Esophagus squamous epithelium (tissue), 4 donors: ENCODE data around the gene P2RX6.

Experiments
- POLR2A ChIP-seq, 4 donors: fragments of 450-650 bp; IDR thresholded peaks; one replicate each; pipeline ENCODE4 v1.6.1; 2017; ENCODE audit warnings: antibody characterized with exemption in 4 of 4, mild to moderate bottlenecking in 4 of 4, moderate library complexity in 3 of 4
- TF ChIP-seq, protein P1 (sequence below), 6 experiments: fragments of 450-650 bp in 4 of 6; fragments of 200-600 bp in 2 of 6; sonication (generic) in 2 of 6; IDR thresholded peaks; one replicate each; pipeline ENCODE4 v1.5.1; 2016 to 2019; ENCODE audit warnings: antibody characterized with exemption in 6 of 6, mild to moderate bottlenecking in 4 of 6, moderate library complexity in 4 of 6

- TF ChIP-seq, protein P1, sequence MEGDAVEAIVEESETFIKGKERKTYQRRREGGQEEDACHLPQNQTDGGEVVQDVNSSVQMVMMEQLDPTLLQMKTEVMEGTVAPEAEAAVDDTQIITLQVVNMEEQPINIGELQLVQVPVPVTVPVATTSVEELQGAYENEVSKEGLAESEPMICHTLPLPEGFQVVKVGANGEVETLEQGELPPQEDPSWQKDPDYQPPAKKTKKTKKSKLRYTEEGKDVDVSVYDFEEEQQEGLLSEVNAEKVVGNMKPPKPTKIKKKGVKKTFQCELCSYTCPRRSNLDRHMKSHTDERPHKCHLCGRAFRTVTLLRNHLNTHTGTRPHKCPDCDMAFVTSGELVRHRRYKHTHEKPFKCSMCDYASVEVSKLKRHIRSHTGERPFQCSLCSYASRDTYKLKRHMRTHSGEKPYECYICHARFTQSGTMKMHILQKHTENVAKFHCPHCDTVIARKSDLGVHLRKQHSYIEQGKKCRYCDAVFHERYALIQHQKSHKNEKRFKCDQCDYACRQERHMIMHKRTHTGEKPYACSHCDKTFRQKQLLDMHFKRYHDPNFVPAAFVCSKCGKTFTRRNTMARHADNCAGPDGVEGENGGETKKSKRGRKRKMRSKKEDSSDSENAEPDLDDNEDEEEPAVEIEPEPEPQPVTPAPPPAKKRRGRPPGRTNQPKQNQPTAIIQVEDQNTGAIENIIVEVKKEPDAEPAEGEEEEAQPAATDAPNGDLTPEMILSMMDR (IDR thresholded peaks at IDR 0.05) = no peak
- TF ChIP-seq POLR2A (IDR thresholded peaks at IDR 0.05) = no peak
These were observed at the start of gene P2RX6 for GRCh38 chr22:21014726-21015465.
